Nucleus accumbens (tissue), 56 donors: ENCODE results near the gene RNF217.
"Not testable (repeated sequence)": the region's sequence is repeated elsewhere in the genome, so short reads cannot be mapped to it uniquely, and the experiment has no call there.

Experiments
- DNase-seq, 56 donors: peaks; one replicate each; lab custom pipeline; 2025; lab: John Stamatoyannopoulos, UW

The RNF217 gene

DNA sequence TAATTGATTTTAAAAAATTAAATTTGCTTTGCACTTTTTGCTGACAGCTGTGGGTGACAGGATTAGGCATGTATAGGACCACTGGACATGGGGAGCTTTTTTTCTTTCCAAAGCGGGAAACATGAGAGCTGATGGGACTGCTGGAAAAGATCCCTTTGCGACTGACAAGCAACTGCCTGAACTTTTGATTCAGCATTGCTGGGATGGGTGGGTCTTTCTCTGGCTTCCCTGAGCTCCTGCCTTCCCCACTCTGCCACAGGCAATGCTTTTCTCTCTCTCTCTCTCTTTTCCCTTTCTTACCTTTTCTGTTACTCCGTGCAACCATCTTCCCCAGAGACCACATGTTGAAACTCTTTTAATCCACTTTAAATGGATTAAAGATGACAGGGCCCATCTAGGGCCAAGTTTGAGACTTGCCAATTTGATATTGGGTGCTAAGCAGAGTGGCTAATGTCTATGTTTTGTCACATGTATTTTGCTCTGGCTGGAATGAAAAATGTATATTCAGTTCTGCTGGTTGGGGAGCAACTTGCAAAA lies 157.9 kb downstream of the RNF217 start:
- no peak for DNase-seq

- DNase-seq = no peak
These were observed 159.7 kb downstream of the RNF217 start for GRCh38 chr6:125121894-125122293.

DNA sequence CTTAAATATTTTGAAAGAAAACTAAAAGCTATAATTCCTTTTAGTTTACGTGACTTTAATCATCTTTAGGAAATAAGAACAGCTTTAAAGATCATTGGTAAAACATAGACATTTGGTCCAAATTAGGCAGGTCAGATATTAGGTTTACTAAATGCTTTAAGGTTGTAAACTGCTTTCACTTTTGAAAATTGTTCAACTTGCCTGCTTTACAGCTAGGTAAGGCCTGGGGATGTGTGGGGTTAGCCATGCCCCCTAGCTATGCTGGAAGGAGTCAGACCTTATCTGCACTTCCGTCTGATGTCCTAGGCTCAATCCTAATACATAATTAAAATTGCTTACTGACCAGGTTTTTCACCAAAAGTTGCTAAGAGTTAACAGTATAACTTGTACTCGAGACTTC lies 160.8 kb downstream of the RNF217 start:
- DNase-seq = no peak

DNA sequence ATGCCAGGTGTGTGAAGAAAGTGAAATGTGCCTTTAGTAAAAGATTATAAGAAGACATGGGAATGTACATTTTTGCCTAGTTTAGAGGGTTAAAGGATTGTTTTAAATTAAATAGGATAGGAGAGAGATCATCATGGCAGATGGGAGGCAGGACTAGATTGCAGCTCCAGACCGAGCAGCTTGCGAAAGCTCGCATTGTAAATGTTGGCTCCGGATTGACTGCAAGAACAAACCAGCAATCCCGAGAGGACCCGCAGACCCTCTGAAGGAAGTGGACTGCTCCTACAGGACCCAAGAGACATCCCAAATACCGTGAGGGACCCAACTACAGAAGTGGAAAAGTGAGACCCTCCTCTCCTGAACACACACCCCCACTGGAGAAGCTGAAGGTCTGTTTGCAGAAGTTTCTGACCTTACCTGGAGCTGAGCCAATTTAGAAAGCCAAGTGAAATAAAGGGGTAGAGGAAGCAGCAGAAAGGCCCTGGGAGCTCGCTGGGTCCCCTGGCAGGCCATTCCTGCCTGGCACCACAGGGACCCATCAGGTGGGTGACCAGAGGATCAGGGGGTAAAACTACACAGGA lies 161.3 kb downstream of the RNF217 start:
- DNase-seq = no peak

GRCh38 chr6:125124049-125124669 lies 161.9 kb downstream of the RNF217 start:
- no peak for DNase-seq

DNA sequence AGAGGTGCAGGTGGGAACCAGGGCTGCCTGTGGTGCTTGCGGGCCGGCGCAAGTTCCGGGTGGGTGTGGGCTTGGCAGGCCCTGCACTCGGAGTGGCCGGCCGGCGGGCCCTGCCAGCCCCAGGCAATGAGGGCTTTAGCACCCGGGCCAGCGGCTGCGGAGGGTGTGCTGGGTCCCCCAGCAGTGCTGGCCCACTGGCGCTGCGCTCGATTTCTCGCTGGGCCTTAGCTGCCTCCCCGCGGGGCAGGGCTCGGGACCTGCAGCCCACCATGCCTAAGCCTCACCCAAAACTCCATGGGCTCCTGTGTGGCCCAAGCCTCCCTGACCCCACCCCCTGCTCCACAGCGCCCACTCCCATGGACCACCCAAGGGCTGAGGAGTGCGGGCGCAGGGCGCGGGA lies 163.6 kb downstream of the RNF217 start:
- not testable (repeated sequence) for DNase-seq

DNA sequence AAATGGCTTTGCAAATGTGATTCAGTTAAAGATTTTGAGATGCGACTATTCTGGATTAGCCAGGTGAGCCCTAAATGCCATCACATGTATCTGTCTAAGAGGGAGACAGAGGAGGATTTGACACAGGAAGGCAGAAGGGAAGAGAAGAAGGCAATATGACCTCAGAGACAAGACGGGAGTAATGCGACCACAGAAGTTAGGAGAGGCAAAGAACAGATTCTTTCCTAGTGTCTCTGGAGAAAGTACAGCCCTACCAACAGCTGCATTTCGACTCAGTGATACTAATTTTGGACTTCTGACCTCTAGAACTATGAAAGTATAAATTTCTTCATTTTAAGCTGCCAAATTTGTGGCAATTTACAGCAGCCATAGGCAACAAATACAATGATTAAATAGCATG lies 167.1 kb downstream of the RNF217 start:
- no peak for DNase-seq

GRCh38 chr6:125132058-125132457 lies 169.8 kb downstream of the RNF217 start:
- no peak for DNase-seq

DNA sequence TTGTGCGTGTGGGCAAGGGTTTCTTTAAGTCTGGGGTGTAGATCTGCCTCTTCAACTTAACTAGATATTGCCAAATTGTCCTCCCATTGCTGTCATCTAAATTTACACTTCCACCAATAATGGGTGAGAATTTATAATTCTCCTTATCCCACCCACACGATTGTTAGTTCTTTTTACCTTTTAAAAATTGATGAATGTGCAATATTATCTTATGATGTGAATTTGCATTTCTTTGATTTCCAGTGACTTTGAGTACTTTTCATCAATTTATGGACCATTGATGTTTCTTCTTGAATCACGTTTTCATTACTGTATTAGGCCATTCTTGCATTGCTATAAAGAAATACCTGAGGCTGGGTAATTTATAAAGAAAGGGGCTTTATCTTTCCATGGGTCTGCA lies 174.1 kb downstream of the RNF217 start:
- DNase-seq = no peak

DNA sequence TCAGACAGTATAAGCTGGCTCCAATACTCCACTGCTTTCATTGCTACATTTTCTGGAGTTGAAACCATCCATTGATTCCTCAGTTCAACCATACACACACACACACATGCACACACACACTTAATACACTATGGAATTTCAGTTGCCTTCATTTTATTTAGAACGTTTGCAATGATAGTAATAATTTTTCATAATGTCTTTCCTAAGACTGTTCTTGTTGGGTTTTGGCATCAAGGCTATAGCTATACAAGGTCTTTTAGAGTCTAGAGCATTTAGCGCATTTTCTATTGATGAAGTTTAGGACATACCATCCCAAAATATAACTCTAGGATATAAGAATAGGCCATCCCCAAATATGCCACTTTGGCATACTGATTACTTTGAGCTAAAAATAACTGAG lies 175.8 kb downstream of the RNF217 start:
- DNase-seq = no peak

GRCh38 chr6:125140808-125141207 lies 178.6 kb downstream of the RNF217 start:
- no peak for DNase-seq
